HepG2 (cell line): ENCODE results near the gene NOB1. TPM values are rescaled to one million over a fixed set of nuclear protein-coding genes. Genes with fewer than 3 reads are reported as not detected.

Experiments used
- CC2D1A ChIP-seq: sonication (generic); formaldehyde crosslinking; IDR thresholded peaks from 2 replicates; pipeline ENCODE4 v1.8.1; 2023; ENCODE audit warnings: mild to moderate bottlenecking, missing genetic modification reagents
- CENPT ChIP-seq: sonication (generic); formaldehyde crosslinking; IDR thresholded peaks from 2 replicates; pipeline ENCODE4 v1.8.0; 2022; ENCODE audit warnings: low read depth, mild to moderate bottlenecking, moderate library complexity, missing genetic modification reagents
- CENPX ChIP-seq: sonication (generic); formaldehyde crosslinking; IDR thresholded peaks from 2 replicates; pipeline ENCODE4 v1.9.0; 2021; ENCODE audit warnings: mild to moderate bottlenecking, missing genetic modification reagents, moderate library complexity
- CHCHD3 ChIP-seq: sonication (generic); formaldehyde crosslinking; IDR thresholded peaks from 2 replicates; pipeline ENCODE4 v1.8.0; 2022; ENCODE audit warnings: mild to moderate bottlenecking, missing genetic modification reagents, moderate library complexity
- CHD4 ChIP-seq: fragments of 200-600 bp; sonication (generic); IDR thresholded peaks from 2 replicates; pipeline ENCODE4 v1.7.0; 2017; ENCODE audit warnings: mild to moderate bottlenecking, low read length, borderline replicate concordance
- EP300 ChIP-seq, 3 experiments: sonication (generic) in 1 of 3; formaldehyde crosslinking in 1 of 3; IDR thresholded peaks; 2 replicates each; pipeline versions ENCODE4 v1.5.1 to v1.6.1; 2011 to 2020; ENCODE audit warnings: low read depth in 2 of 3, low read length in 2 of 3, borderline replicate concordance in 1 of 3, improper control_type of control experiment in 1 of 3, mild to moderate bottlenecking in 1 of 3, missing genetic modification reagents in 1 of 3, moderate library complexity in 1 of 3
- ESRRA ChIP-seq: sonication (generic); formaldehyde crosslinking; IDR thresholded peaks from 2 replicates; pipeline ENCODE4 v1.5.1; 2020; ENCODE audit warnings: mild to moderate bottlenecking, low read depth, missing genetic modification reagents
- HDAC1 ChIP-seq: sonication (generic); formaldehyde crosslinking; IDR thresholded peaks from 2 replicates; pipeline ENCODE4 v1.5.1; 2020; ENCODE audit warnings: mild to moderate bottlenecking, missing genetic modification reagents
- HNF4G ChIP-seq, 2 experiments: sonication (generic) in 1 of 2; formaldehyde crosslinking in 1 of 2; IDR thresholded peaks; 2 replicates each; pipeline versions ENCODE4 v1.4.0 to v1.6.1; 2011 to 2020; ENCODE audit warnings: borderline replicate concordance in 2 of 2, low read depth in 2 of 2, mild to moderate bottlenecking in 2 of 2, low read length in 1 of 2, missing genetic modification reagents in 1 of 2, moderate library complexity in 1 of 2
- HOXA7 ChIP-seq: sonication (generic); formaldehyde crosslinking; IDR thresholded peaks from 2 replicates; pipeline ENCODE4 v1.8.1; 2022; ENCODE audit warnings: mild to moderate bottlenecking, missing genetic modification reagents, moderate library complexity
- IRF2 ChIP-seq: IDR thresholded peaks from 2 replicates; pipeline ENCODE4 v1.6.1; 2018; ENCODE audit warnings: missing genetic modification reagents, missing compliant biosample characterization
- MAFF ChIP-seq: IDR thresholded peaks from 2 replicates; pipeline ENCODE4 v1.6.1; 2011; ENCODE audit warnings: low read depth, low read length, improper control_type of control experiment
- MTF1 ChIP-seq: sonication (generic); formaldehyde crosslinking; IDR thresholded peaks from 2 replicates; pipeline ENCODE4 v1.5.0; 2020; ENCODE audit warnings: missing genetic modification reagents
- RBM22 ChIP-seq: fragments of 200-400 bp; formaldehyde crosslinking; optimal IDR thresholded peaks from 2 replicates; pipeline ENCODE3; 2017; ENCODE audit warnings: mild to moderate bottlenecking, low read length, moderate library complexity
- SOX5 ChIP-seq: IDR thresholded peaks from 2 replicates; pipeline ENCODE4 v1.6.1; 2016; ENCODE audit warnings: borderline replicate concordance
- ZBTB1 ChIP-seq: sonication (generic); formaldehyde crosslinking; IDR thresholded peaks from 2 replicates; pipeline ENCODE4 v1.4.0; 2020; ENCODE audit warnings: missing genetic modification reagents, borderline replicate concordance
- ZEB1 ChIP-seq: IDR thresholded peaks from 2 replicates; pipeline ENCODE4 v1.6.1; 2012; ENCODE audit warnings: mild to moderate bottlenecking, low read depth, inconsistent platforms; ENCODE audit not compliant: insufficient replicate concordance
- ZNF484 ChIP-seq: sonication (generic); formaldehyde crosslinking; IDR thresholded peaks from 2 replicates; pipeline ENCODE4 v1.5.1; 2020; ENCODE audit warnings: mild to moderate bottlenecking, low read depth, missing genetic modification reagents, borderline replicate concordance
- ZNF558 ChIP-seq: sonication (generic); formaldehyde crosslinking; IDR thresholded peaks from 2 replicates; pipeline ENCODE4 v1.9.0; 2022; ENCODE audit warnings: mild to moderate bottlenecking, missing genetic modification reagents, borderline replicate concordance
- ZNF605 ChIP-seq: sonication (generic); formaldehyde crosslinking; IDR thresholded peaks from 2 replicates; pipeline ENCODE4 v1.8.0; 2022; ENCODE audit warnings: mild to moderate bottlenecking, missing genetic modification reagents
- ZNF629 ChIP-seq: sonication (generic); formaldehyde crosslinking; conservative IDR thresholded peaks from 2 replicates; pipeline ENCODE4 v1.5.0; 2020; ENCODE audit warnings: missing genetic modification reagents
- ZNF660 ChIP-seq: sonication (generic); formaldehyde crosslinking; IDR thresholded peaks from 2 replicates; pipeline ENCODE4 v1.5.1; 2020; ENCODE audit warnings: mild to moderate bottlenecking, low read depth, missing genetic modification reagents, borderline replicate concordance
- ZNF788 ChIP-seq: sonication (generic); formaldehyde crosslinking; IDR thresholded peaks from 2 replicates; pipeline ENCODE4 v1.5.0; 2020; ENCODE audit warnings: mild to moderate bottlenecking, missing genetic modification reagents, borderline replicate concordance
- ZNF883 ChIP-seq: sonication (generic); formaldehyde crosslinking; IDR thresholded peaks from 2 replicates; pipeline ENCODE4 v1.5.1; 2020; ENCODE audit warnings: mild to moderate bottlenecking, missing genetic modification reagents; ENCODE audit errors: not compliant biosample characterization
- ZSCAN31 ChIP-seq: sonication (generic); formaldehyde crosslinking; IDR thresholded peaks from 2 replicates; pipeline ENCODE4 v1.5.0; 2020; ENCODE audit warnings: low read depth, mild to moderate bottlenecking, missing genetic modification reagents
- polyA plus RNA-seq, 8 experiments: library from polyadenylated mRNA; depleted of rRNA in 3 of 8; stranded (reverse) in 7 of 8; unstranded in 1 of 8; fragments of >200 nt; fragmentation: Illumina TruSeq in 4 of 8; extraction: Trizol in 4 of 8; gene quantifications; 2 replicates each; pipeline versions ENCODE4 v1.2.1 to v1.2.3, GENCODE V29; 2011 to 2016; ENCODE audit warnings: low read depth in 4 of 8, missing spikeins in 1 of 8, mixed read lengths in 1 of 8; ENCODE audit not compliant: insufficient read depth in 1 of 8
- total RNA-seq, 5 experiments: library from RNA; depleted of rRNA; stranded (reverse); fragments of >200 nt; fragmentation: Illumina TruSeq; extraction: Trizol; gene quantifications; 2 replicates each; pipeline ENCODE4 v1.2.3, GENCODE V29; 2016; ENCODE audit warnings: low read depth in 1 of 5
- TF ChIP-seq, protein P1 (sequence below): IDR thresholded peaks from 2 replicates; pipeline ENCODE4 v1.6.1; 2016; ENCODE audit warnings: low read depth, control low read depth
- TF ChIP-seq, protein P2 (sequence below): sonication (generic); formaldehyde crosslinking; conservative IDR thresholded peaks from 2 replicates; pipeline ENCODE4 v1.4.0; 2020; ENCODE audit warnings: missing genetic modification reagents

Gene NOB1
- total and polyA plus RNA-seq, 2 of the 13 experiments (the other 11 are each of a cell fraction or from before 2014, with no cell fraction given) = 47.1 to 162 TPM

DNA sequence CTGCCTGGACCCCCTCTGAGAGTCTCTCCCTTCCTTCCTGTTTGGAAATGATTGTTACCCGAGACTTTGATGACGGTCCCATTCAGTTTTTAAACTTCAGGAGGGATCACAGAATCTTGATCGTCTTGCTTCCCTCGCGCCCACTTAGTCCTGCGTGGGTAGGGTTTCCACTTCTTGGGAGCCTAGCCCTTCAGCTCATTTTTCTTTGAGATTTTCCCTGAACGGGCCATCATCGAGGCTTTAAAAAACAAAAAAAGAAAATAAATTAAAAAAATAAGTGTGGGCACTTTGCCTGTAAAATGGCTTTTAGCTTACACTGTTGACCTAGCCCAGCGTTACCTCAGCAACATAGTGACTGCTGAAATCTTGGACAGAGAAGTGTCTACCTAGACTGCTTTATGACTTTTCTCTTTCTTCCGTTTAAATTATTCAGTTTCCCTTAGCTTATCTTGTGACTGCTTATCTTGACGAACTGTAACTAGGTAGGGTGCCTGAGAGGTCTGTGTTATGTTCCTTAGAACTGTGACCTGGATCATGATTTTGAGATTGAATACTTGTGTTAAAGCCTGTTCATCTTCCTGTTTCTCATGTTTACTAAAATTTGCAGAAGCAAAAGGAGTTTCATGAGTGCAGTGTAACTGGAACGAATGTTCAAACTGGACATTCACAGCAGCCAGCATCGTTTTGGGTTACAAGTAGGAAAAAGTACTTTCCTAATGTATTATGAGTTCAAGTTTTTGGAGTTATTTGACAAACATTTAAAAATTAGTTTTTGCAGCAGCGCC, 8.3 kb upstream of the NOB1 start (continued):
- TF ChIP-seq, protein P1, sequence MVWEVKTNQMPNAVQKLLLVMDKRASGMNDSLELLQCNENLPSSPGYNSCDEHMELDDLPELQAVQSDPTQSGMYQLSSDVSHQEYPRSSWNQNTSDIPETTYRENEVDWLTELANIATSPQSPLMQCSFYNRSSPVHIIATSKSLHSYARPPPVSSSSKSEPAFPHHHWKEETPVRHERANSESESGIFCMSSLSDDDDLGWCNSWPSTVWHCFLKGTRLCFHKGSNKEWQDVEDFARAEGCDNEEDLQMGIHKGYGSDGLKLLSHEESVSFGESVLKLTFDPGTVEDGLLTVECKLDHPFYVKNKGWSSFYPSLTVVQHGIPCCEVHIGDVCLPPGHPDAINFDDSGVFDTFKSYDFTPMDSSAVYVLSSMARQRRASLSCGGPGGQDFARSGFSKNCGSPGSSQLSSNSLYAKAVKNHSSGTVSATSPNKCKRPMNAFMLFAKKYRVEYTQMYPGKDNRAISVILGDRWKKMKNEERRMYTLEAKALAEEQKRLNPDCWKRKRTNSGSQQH = no peak; the same call in 1 of the 2 replicates
- no peak for TF ChIP-seq HOXA7
- TF ChIP-seq ESRRA (CRISPR knock-in tag) = no peak
- no peak for TF ChIP-seq ZNF883
- 0 out of 2 replicates have a peak, but pooled peaks have one; percentile 21 for TF ChIP-seq CC2D1A (CRISPR knock-in tag)
- no peak for TF ChIP-seq ZNF558
- TF ChIP-seq ZNF629 (CRISPR knock-in tag) = no peak
- no peak for TF ChIP-seq EP300 (IDR thresholded peaks at IDR 0.05; ENCODE audit: low read depth in 2 of 2, low read length in 2 of 2)
- TF ChIP-seq EP300 (CRISPR knock-in tag; IDR thresholded peaks at IDR 0.05; ENCODE audit: borderline replicate concordance) = no peak
- 0 out of 2 replicates have a peak, but pooled peaks have one; percentile 5 for TF ChIP-seq IRF2 (CRISPR knock-in tag)
- TF ChIP-seq, protein P2, sequence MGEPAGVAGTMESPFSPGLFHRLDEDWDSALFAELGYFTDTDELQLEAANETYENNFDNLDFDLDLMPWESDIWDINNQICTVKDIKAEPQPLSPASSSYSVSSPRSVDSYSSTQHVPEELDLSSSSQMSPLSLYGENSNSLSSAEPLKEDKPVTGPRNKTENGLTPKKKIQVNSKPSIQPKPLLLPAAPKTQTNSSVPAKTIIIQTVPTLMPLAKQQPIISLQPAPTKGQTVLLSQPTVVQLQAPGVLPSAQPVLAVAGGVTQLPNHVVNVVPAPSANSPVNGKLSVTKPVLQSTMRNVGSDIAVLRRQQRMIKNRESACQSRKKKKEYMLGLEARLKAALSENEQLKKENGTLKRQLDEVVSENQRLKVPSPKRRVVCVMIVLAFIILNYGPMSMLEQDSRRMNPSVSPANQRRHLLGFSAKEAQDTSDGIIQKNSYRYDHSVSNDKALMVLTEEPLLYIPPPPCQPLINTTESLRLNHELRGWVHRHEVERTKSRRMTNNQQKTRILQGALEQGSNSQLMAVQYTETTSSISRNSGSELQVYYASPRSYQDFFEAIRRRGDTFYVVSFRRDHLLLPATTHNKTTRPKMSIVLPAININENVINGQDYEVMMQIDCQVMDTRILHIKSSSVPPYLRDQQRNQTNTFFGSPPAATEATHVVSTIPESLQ (CRISPR knock-in tag) = no peak
- TF ChIP-seq ZEB1 = no peak
- no peak for TF ChIP-seq ZNF605
- TF ChIP-seq ZSCAN31 (CRISPR knock-in tag) = no peak
- TF ChIP-seq SOX5 (CRISPR knock-in tag) = no peak
- TF ChIP-seq MTF1 (CRISPR knock-in tag) = 0 out of 2 replicates have a peak, but pooled peaks have one; percentile 22
- no peak for TF ChIP-seq CENPT (CRISPR knock-in tag)
- TF ChIP-seq HDAC1 (CRISPR knock-in tag) = no peak
- TF ChIP-seq RBM22 = no peak
- TF ChIP-seq MAFF = no peak
- no peak for TF ChIP-seq CENPX (CRISPR knock-in tag)
- no peak for TF ChIP-seq HNF4G (IDR thresholded peaks at IDR 0.05; ENCODE audit: borderline replicate concordance, low read depth, low read length)
- no peak for TF ChIP-seq HNF4G (CRISPR knock-in tag; IDR thresholded peaks at IDR 0.05; ENCODE audit: borderline replicate concordance, low read depth)
- no peak for TF ChIP-seq ZNF660
- no peak for TF ChIP-seq ZBTB1
- TF ChIP-seq CHD4 = no peak
- 0 out of 2 replicates have a peak, but pooled peaks have one; percentile 25 for TF ChIP-seq CHCHD3
- no peak for TF ChIP-seq ZNF484 (CRISPR knock-in tag)
- TF ChIP-seq ZNF788 (CRISPR knock-in tag) = no peak
